Activated CD4-positive, alpha-beta T cell treated with anti-CD3 and anti-CD28 coated beads for 24 hours (primary cell): ENCODE measurements around the gene DAB2IP.

ENCODE experiments used
- DNase-seq, 2 donors: peaks; one replicate each; pipeline ENCODE4 v3.0.0-alpha.2; 2020; ENCODE audit warnings: low read depth in 2 of 2

Gene DAB2IP

DNA sequence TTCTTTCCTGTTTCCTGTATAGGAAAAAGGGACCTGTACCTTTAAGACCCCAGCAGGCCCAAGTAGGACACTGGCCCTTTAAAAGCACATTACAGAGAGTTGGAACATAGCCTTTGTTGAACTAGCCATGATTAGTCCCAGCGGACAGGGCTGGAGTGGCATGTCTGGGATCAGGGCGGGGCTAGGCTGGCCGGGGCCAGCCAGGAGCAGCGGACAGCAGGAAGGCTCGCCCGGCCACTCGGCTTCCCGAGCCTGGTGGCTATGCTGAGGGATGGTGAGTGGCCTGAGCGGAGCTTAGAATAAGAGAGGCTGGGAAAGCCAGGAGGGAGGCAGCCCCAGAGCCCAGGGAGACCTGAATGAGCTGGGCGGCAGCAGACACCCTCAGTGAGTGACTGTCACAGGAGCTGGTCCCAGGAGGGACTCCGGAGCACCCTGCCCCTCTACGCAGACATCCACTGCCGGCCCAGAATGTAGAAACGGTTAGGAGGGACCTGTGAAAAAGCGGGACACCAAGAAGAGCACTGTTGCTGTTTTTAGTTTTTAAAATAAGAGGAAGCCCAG, 92.1 kb downstream of the DAB2IP start:
- DNase-seq = no peak

DNA sequence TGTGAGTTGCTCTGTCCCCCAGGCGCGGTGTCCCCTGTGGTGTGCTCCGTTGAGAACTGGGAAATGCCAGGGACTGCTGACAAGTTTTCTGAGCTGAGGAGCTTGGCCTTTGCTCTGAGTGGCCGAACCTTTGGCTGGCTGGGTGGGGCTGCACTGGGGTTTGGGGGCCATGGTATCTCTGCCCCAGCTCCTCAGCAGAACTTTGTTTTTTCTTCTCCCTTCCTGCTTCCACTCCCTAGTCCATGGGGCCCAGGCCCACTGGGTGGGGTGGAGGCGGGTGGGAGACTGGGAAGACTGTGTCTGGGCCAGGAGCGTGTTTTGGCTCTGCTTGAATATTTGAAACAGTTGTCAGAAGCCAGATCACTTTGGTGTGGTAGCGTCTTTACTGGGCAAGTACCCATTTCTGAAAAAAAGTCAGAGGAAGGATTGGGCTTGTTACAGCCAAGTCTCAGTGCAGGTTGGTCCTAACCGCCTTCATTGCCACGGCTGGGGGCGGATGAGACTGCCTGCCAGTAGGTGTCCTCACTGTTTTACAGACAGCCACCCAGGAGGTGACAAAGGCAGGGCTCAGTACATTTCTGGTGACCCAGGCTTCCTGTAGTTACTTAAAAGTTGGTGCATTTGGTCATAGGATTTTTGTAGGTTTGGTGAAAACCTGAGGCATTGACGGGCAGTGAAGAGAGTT, 92.7 kb downstream of the DAB2IP start:
- DNase-seq = no peak

DNA sequence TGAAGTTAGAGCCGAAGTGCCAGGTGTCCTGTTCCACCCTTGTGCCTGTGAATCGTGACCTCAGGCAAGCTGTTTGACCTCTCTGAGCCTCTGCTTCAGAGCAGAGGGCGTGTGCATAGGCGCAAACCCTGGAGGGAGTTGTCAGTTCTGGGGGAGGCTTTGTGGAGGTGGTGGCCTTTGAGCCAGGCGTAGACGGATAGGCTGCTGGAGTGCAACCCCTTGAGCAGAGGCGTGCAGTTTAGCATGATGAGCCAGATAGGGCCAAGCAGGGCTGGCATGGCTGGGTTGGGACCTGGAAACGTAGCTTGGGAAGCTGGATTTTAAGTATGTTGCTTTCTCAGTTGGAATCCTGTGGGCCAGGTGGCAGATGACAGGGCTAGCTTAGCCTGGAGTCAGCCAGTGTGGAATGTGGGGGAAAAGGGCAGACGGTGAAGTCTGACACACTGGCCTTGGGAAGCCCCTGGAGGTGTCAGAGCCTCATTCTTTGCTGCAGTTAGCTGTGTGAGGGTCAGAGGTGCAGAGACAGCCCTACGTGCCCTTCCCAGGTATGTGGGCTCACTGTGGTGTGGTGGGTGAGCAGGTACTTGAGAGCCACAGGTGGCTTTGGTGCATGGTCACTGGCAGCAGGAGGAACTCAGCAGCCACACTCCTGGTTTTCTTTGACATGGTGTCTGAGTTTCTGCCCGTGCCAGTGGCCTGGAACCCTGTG, 93.4 kb downstream of the DAB2IP start:
- no peak for DNase-seq

DNA sequence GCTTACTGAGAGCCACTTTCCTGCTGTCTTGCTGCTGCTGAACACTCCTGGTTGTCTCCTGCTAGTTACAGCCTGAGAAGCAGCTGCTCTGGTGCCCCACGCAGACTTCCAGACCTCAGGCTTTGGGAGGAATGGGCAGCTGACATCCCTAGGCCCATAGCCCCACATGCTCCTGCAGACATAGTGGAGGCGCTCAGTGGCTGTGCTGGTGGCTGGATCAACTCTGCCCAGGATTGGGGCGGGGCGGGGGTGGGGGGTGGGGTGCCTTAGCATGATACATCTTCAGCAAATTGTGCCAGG, 93.9 kb downstream of the DAB2IP start:
- DNase-seq = no peak

DNA sequence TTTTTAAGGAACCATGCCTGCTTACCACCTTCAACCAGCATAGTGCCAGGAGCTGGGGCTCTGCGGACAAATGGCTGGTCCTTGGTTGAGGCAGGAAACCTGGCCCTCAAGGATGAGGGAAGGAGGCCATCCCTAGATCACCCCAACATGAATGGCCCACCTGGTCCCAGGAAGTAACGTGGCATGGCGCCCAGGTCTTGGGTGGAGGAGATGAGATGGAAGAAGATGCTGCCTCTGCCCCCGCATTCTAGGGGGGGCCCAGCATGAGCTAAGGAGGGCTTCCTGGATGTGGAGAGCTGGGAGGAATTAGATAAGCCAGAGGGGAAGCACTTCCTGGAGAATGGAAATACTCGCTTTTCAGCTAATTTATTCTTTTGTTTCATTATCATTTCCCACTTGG, 95.0 kb downstream of the DAB2IP start:
- DNase-seq = no peak

DNA sequence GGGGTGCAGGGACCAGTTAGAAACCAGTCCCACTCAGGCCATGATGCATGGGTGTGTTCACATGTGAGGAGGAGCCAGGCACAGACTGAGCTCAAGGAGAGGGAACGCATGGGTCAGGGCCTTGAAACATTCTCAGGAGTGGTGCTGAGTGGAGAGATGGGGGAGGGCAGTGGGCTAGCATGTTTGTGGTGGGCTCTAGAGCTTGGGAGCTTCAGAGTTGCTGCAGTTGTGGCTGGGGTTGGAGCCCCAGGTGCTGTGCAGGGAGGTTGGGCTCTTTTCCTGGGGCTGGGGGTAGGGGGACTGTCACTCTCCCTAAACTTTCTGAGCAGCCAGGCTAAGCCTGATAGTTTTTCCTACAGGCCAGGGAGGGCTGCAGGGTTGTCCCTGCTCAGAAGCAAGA, 95.4 kb downstream of the DAB2IP start:
- no peak for DNase-seq

DNA sequence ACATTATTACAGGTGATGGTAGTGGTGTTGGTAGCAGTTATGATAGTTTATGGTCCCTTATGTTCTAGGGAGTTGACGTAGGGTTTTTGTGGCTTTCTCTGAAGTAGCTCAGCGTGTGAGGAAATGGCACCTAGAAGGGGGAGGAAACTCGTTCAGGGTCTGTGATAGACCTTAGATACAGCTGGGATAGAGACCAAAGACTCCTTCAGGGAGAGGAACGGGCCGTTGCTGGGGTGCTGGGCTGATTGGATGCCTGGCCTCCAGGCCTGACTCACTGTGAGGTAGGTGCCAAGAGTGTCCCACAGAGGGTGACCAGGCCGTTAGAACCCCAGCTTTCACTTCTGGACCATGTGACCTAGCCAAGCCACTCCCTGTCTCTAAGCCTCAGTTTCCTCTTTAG, 96.6 kb downstream of the DAB2IP start:
- no peak for DNase-seq

DNA sequence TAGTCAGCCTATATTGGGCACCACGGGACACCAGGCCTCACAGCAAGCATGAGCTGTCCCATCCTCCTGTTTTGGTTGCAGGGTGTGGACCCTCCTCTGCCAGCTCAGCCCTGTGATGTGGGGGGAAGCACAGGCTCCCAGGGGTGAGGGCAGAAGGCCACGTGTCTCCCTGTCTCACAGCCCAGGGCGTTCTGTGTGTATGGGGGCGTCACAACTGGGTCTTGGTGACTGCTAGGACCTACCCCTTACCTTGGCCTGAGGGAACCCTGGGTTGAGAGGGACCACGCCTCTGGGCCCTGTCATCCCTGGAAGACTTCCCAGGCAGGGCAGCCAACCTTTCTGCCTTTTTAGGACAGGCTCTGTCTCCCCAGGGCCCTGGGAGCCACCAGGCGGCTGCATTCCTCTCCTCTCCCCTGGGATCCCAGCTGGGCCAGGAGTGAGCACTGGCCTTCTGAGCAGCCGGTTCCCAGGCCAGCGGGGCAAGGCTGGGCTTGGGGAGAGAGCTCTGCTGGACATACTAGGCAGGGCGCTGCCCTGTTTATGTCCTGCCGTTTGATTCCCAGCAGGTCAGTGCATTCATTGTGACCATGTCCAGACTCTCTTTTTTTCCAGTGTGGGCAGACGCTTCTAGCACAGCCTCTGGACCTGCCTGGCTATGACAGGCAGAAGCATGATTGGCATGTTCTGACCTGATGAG, 97.4 kb downstream of the DAB2IP start:
- DNase-seq = no peak

DNA sequence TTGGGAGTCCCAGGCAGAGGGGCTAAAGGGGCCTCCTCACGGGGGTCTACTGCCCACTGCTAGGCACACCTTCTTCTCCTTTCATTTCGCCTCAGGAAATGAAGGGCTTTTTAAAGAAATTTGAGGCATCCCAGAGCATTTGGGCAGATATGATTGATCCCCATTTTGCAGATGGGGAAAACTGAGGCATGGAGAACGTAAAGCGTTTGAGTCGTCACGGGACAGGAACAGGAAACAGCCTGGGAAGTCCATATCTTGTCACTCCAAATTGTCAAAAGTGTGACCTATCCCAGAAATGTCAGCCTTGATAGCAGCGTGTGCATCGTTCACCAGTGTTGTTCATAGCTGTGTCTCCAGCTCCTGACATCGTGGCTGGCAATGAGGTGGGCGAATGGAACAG, 98.2 kb downstream of the DAB2IP start:
- DNase-seq = no peak

DNA sequence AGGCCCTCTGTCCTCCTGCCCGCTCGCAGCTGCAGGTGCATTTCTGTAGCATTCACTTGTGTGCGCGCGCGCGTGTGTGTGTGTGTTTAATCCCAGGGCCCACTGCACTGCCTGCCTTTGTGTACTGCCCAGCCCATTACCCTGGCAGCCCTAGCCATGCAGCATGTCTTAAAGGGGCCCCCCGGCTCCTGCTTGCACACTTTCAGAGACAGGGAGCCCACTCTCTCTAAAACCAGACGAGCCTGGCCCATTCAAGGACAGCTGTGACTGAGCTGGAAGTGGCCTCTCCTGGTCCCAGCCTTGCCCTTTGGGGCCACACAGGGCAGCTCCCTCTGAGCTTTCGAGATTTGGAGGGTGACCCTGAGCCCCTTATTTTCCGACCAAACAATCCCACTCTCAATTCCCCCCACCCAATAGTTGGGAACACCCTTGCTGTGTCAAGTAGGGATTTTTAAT, 98.9 kb downstream of the DAB2IP start:
- no peak for DNase-seq

DNA sequence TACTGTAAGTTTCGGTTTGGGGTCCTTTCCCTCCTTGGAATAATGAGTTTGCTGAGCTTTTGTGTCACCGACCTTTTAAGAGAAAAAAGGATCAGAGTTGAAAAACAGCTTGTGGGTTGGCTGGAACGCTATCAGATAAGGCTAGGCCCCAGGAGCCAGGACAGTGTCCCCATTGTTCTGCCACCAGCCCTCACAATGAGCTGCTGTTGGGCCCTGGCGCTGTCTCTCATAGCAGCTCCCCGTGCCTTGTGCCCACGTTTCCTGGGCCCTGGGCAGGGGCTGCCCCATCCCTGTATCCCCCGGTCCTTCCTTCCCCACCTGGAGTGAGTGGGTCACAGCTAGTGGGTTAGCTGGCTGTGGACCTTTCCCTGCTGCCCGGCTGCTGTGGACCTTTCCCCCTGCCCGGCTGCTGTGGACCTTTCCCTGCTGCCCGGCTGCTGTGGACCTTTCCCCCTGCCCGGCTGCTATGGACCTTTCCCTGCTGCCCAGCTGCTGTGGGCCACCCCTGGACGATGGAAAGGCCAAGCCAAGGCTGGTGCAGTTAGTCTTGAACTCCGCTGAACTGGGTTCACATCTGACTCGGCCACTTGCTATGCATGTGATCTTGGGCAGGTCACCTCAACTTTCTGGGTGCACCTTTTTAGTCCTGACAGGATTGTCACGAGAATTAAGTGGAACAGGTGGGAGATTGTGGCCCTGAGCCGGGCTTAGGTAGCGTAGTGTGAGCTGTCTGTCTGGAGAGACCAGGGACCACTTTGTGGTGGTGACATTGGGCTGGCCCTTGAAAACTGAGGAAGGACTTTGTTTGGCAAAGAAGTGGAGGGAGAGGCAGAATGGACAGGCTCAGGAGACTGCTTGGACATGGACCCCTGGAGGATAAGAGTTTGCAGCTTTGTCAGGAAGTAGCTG, 99.5 kb downstream of the DAB2IP start:
- no peak for DNase-seq

DNA sequence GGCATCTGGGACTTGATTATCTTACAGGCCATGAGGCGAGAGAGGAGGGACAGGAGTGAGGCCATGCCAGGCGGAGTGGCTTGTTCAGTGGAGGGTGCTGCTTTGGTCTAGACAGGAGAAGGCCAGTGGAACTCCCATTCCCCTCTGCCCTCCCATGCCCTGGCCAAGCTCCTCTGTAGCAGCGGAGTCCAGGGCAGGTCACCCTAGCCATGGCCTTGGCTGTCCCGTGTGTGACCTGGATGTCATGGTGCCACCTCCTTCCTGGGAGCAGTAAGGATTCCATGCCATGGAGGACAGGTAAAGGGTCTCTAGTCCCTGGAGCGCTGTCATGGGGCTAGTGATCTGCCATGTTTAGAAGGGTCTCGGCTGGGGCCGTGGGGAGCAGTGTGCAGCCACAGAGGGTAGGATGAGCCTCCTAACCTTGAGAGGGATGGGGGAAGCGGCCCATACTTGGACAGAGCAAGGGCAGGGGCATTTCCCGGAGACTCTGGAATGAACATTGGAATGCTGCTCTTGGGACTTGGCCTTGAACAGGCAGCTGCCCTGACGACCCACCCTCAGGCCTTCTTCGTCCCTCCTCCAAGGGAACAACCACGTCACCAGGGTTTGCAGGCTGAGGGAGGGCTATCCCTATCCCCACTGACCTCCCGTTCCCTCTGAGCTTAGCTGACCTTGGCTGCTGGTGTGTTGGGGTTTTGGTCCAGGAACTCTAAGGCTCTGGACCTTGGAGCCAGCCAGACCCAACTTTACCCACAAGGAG, 100.4 kb downstream of the DAB2IP start:
- no peak for DNase-seq

DNA sequence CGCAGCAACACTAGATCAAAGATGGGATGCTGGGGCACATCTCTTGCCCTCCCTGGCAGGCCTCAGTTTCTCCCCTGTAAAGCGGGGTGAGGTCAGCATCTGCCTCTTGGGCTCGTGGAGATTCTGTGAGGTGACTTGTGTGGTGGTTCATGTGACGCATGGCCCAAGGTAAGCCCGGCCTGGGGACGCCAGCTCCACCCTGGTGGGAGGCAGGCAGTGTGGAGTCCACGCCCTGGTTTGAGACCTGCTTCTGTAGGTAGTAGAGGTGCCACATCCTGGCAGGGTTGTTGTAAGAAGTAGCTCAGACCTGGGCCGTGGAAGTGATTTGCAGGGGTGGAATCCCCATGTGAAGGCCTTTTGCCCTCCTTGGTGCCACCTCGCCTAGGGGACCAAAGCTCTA, 101.5 kb downstream of the DAB2IP start:
- no peak for DNase-seq

DNA sequence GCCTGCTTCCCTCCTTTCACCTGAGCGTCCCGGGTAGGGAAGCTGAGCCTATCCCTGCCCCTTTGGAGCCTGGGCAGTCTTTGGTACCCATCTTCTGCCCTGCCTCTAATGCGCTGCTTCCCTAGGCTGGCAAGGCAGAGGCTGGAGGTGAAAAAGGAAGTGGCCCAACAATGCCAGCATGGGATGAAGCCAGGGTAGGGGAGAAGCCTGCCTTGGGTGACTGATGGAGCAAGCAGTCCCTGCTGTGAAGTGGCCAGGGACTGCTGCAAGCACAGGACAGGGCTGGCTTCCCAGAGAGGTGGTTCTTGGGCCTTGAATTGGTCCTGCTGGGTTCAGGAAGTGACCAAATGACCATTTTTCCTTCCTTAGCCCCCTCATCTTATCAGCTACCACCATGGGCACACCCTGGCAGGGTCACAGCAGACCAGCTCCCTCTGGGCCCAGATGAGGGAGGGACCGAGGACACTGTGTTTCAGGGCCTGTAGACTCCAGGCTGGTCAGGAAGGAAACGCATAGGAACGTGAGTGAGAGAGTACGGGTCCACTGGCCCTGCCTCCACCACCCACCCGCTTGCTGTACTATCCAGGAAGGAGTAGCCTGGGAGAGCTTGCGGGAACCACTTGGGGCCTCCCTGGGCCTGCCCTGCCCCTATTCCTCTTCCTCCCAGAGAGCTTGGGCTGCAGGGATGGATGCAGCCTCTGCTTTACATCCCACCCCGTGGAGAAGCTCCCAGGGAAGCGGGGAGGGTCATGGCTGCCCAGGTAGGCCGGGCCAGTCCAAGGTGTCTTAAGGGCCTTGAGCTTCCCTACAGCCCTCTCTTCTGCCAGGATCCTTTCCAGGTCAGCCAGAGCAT, 102.6 kb downstream of the DAB2IP start:
- DNase-seq = no peak

DNA sequence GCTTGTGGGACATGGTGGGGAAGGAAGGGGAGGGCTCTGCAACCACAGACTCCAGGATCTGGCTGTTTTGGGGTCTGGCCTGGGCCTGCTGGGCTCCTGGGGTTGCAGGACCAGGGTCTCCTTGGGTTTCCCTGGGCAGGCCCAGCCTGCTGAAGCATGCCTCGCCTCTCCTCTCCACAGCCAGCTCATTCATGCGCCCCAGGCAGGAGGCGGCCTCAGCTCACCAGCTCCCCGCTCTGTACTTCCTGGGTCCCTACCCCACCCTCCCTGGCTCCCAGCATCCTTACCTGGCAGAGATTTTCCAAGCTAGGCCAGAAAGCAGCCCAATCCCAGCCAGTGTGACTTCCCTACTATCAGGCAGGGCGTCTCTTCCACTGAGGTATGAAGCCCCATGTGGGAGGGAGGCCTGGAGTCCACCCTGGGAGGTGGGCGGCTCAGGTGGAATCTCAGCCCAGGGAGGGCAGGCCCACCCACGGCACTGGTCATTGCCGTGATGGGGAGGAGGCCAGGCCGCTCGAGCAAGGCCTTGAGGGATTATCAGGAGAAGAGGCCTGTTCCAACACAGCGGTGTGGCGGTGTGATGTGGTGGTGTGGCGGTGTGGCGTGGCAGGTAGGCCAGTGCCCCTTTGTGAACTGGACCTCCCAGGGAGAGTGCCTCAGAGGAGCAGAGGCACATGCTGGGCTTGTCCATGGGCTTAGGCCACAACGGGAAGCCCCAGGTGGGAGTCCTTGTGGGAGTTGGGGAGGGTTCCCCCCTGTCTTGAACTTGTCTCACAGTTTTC, 103.4 kb downstream of the DAB2IP start:
- no peak for DNase-seq

DNA sequence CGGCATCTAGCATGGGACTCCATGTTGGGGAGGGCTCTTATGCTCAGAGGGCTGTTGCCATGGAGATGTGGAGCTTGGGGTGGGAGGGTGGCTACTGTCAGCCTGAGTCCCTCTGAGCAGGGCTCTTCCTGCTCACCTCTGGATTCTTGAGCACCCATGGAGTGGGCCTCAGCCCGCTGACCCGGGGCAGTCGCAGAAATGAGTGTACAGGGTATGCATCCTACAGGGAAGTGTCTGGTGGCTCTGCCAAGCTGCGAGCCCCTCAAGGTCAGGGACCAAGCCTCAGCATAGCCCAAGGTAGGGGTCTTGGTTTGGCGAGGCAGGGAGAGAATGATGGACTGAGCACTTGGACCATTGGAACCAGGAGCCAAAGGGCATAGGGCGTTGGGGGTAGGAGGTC, 104.1 kb downstream of the DAB2IP start:
- no peak for DNase-seq

DNA sequence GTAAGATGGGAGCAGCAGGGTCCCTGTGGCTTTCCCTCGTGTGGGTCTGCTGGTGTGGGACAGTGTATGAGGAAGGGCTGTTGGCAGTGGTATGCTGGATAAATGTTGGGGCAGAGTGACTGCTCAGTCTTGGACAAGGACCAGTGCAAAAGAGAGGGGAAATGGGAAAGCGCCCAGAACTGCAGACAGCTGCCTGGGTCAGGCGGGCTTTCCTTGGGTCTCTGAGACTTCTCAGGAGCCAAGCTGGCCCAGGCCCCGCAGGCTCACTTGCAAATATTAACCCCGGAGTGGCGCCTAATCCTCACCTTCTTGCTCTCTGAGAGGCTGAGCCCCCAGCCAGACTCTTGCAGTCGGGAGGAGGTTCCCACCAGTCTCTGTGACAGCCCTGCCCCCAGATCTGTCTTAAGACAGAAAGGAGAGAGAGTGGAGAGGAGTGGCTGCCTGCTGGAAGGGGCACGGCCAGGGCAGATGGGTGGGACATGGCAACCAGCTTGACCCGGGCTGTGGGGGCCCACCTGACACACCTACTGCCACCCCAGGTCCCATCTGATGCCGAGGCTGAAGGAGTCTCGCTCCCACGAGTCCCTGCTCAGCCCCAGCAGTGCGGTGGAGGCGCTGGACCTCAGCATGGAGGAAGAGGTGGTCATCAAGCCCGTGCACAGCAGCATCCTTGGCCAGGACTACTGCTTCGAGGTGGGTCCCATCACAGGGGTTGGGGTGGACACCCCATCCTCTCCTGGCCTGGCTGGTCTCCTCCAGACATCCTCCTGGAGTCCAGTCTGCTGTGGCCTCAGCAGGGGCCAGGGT, 105.2 kb downstream of the DAB2IP start:
- no peak for DNase-seq

DNA sequence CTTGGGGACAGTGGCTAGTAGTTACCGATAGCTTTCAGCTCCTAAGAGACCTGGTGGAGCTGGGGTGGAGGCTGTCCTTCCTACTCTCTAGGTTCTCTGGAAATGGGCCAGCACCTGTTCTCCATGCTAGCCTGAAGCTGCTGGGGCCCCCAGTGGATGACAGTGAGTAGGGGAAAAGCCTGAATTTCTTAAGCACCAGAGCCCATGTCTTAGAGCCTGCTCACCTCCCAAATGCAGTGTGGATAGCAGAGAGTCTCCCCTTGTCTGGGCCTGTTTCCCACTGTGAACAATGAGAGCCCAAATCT, 105.8 kb downstream of the DAB2IP start:
- DNase-seq = no peak

DNA sequence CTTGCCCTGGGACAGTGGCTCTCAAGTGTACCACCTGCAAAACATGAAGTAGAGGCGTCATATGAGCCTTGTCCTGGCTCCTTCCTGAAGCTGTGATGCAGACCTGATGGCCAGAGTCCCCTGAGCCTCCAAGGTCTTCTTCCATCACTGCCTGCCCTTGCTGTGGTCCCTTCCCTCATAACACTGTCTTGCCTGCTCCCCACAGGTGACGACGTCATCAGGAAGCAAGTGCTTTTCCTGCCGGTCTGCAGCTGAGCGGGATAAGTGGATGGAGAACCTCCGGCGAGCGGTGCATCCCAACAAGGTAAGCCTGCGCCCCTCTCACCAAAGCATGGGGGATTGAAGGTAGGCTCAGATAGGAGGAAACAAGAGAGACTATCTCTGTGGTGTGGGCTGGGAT, 107.3 kb downstream of the DAB2IP start:
- DNase-seq = no peak
